AG04450 (cell line): ENCODE data around the gene PRRT2. TPM values are rescaled to one million over a fixed set of nuclear protein-coding genes. Genes with fewer than 3 reads are reported as not detected.
"Not testable (repeated sequence)": the region's sequence is repeated elsewhere in the genome, so short reads cannot be mapped to it uniquely, and the experiment has no call there.

Experiments
- CTCF ChIA-PET: fragments of 300-600, 350-600 bp; formaldehyde crosslinking; extraction: SDS; loops from one replicate; lab custom pipeline; 2022; ENCODE audit warnings: antibody characterized with exemption, inconsistent platforms; lab: Charles Lee
- POLR2A ChIA-PET: fragments of 350-600 bp; formaldehyde crosslinking; extraction: SDS; loops from one replicate; lab custom pipeline; 2021; ENCODE audit warnings: antibody characterized with exemption, inconsistent platforms; lab: Yijun Ruan, JAX
- DNase-seq: peaks from one replicate; pipeline ENCODE4 v3.0.0-alpha.2; 2011; ENCODE audit warnings: low read depth, low spot score
- H3K27ac ChIP-seq: one replicate; pipeline ENCODE4 v1.5.1; 2012; ENCODE audit warnings: low read depth, low read length, control low read depth
- H3K27me3 ChIP-seq: one replicate; pipeline ENCODE4 v1.6.0; 2012; ENCODE audit warnings: low read length; ENCODE audit not compliant: control insufficient read depth, insufficient read depth
- H3K4me3 ChIP-seq: 2 replicates; pipeline ENCODE4 v1.5.1; 2011; ENCODE audit warnings: mild to moderate bottlenecking, low read depth, low read length, control low read depth
- H3K9me3 ChIP-seq: 2 replicates; pipeline ENCODE4 v1.5.1; 2012; ENCODE audit warnings: low read length; ENCODE audit not compliant: control insufficient read depth, insufficient read depth
- polyA plus RNA-seq: library from polyadenylated mRNA; depleted of rRNA; stranded (reverse); fragments of >200 nt; gene quantifications from 2 replicates; pipeline ENCODE4 v1.2.3, GENCODE V29; 2011
- TF ChIP-seq, protein P1 (sequence below): IDR thresholded peaks from 2 replicates; pipeline ENCODE4 v1.5.1; 2011; ENCODE audit warnings: low read depth, low read length, control low read depth, inconsistent platforms

PRRT2 gene
- polyA plus RNA-seq, 1 experiment: 5.7 TPM

DNA sequence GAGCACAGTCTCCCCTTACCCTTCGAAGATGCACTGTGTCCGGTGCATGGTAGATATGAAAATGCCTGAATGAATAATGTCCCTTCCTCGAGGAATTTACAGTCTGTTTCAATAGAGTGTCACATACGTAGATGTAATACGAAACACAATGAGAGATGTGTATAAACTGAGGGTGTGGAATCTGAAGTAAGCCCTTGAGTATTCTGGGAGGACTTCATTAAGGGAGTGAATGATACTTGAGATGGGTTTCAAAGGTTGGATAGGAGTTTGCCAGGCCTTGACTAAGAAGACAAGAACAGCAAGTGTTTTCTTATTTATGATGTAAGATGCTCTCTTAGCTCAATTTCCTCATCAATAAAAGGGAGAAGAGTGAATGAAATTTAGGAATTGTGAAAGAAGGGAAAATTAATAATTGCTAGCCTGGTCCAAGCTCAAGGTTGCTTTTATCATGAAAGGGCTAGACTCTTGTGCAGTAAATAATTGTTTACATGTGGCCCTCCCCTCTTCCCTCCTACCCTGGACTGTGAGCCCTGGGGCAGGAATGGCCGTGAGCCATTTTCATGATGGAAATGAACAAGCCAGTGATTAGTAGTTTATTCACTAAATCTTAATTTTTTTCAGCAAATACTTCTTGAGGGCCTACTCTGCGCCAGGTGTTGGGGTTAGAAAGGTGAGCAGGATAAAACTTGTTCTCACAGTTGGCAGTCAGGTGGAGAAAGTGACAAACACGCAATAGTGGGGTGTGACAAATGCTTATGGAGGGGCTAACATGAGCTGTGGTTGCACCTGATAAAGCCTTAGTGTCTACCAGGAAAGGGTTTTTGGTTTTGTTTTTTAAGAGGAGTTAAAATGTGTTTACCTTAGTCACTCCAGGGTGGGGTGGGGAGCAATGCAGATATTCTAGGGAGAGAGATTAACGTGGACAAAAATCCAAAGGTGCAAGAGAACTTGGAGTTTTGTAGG, 19.9 kb upstream of the PRRT2 start:
- Histone ChIP-seq H3K4me3 (peak overlapping the region; percentile 88), H3K27me3 (no peaks in the 10 kb centered on the region), H3K27ac (no peak overlapping the region), H3K9me3 (no peaks in the 10 kb centered on the region; the same call in 1 of the 2 replicates)
- TF ChIP-seq, protein P1, sequence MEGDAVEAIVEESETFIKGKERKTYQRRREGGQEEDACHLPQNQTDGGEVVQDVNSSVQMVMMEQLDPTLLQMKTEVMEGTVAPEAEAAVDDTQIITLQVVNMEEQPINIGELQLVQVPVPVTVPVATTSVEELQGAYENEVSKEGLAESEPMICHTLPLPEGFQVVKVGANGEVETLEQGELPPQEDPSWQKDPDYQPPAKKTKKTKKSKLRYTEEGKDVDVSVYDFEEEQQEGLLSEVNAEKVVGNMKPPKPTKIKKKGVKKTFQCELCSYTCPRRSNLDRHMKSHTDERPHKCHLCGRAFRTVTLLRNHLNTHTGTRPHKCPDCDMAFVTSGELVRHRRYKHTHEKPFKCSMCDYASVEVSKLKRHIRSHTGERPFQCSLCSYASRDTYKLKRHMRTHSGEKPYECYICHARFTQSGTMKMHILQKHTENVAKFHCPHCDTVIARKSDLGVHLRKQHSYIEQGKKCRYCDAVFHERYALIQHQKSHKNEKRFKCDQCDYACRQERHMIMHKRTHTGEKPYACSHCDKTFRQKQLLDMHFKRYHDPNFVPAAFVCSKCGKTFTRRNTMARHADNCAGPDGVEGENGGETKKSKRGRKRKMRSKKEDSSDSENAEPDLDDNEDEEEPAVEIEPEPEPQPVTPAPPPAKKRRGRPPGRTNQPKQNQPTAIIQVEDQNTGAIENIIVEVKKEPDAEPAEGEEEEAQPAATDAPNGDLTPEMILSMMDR: no peak
- ChIA-PET POLR2A (no interaction called here), CTCF (interaction anchor here (1.2 kb wide), 1 partner anchor 57 kb away, joined by 5 read pairs; no protein-coding TSS in a partner anchor)
- no peak for DNase-seq

DNA sequence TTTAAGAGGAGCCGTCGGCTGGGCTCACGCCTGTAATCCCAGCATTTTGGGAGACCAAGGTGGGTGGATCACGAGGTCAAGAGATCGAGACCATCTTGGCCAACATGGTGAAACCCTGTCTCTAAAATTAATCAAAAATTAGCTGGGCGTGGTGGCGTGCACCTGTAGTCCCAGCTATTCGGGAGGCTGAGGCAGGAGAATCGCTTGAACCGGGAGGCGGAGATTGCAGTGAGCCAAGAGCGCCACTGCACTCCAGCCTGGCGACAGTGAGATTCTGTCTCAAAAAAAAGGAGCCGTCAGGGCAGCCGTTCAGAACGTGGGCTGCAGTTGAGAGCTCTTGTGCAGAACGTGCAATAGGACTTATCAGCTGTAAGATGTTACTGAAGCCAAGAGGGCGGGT, 18.8 kb upstream of the PRRT2 start:
- H3K27me3 ChIP-seq, H3K4me3 ChIP-seq, H3K27ac ChIP-seq, H3K9me3 ChIP-seq, POLR2A ChIA-PET, DNase-seq: not testable (repeated sequence)
- CTCF ChIA-PET: interaction anchor here (1.2 to 1.5 kb wide), 2 partner anchors 8 to 56 kb away, joined by 5 to 9 read pairs; no protein-coding TSS in a partner anchor

DNA sequence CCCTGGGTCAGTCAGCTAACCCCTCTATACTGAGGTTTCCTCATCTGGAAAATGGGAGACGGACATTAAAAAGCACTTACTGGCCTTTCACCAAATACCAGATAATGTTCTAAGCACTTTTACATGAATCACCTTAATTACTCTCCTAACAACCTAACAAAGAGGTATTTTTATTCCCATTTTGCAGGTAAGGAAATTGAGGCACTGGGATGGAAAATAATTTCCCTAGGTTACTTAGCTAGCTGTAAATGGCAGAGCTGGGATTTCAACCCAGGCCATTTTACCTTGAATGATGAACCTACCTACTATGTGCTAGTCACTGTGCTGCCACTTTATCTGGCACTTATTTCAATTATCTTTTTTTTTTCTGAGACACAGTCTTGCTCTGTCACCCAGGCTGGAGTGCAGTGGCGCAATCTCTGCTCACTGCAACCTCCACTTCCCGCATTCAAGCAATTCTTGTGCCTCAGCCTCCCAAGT, 17.7 kb upstream of the PRRT2 start:
- ChIA-PET POLR2A (no interaction called here), CTCF (interaction anchor here (1.5 kb wide), 1 partner anchor 10 kb away, joined by 9 read pairs; no protein-coding TSS in a partner anchor)

DNA sequence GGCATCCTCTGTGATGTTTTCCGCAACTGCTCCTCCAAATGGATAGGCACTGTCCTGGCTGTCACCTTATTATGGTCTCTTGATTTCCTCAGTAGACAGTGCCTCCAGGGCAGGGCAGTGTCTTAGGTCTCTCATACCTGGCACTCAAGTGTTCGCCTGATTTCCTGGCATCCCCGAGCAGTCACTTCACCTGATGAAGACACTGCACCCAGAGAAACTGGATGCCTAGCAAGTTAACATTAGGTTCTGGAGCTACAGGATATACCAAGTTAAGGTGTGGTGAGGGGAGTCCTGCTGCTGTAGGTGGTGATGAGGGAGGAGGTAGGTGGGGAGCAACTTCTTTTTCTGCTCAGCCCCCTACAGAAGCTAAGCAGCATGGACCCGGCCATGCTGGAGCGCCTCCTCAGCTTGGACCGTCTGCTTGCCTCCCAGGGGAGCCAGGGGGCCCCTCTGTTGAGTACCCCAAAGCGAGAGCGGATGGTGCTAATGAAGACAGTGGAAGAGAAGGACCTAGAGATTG, 9.5 kb upstream of the PRRT2 start:
- ChIA-PET POLR2A (no interaction called here), CTCF (interaction anchor here (0.7 kb wide), 1 partner anchor 18 kb away, joined by 3 read pairs; no protein-coding TSS in a partner anchor)

More for the DNA sequence above, 17.7 kb upstream of the PRRT2 start:
- Histone ChIP-seq H3K4me3 (no peak overlapping the region), H3K27me3 (no peaks in the 10 kb centered on the region), H3K27ac (no peak overlapping the region), H3K9me3 (no peaks in the 10 kb centered on the region; the same call in 1 of the 2 replicates)
- TF ChIP-seq, protein P1: no peak
- DNase-seq: no peak

DNA sequence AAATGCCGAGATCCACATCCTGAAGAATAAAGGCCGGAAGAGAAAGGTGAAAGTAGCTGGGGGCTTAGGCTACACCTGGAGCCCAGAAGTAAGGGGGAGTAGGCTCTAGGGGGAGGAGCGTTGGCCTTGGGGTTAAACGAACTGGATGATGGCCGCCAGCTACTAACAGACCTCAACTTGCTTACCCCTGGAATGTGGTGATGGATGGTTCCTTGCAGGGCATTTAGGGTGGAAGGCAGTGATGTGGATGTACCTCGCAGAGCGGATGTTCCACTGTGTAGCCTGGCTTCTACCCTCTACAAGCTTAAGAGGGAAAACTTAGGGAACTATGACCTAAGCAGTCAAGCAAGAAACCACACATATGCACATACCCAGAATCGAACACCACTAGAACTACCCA, 8.0 kb upstream of the PRRT2 start:
- Histone ChIP-seq H3K4me3 (no peak overlapping the region), H3K9me3 (no peaks in the 10 kb centered on the region), H3K27me3 (no peaks in the 10 kb centered on the region), H3K27ac (no peak overlapping the region)
- TF ChIP-seq, protein P1: no peak
- no peak for DNase-seq
- ChIA-PET POLR2A (interaction anchor here (0.6 to 0.8 kb wide), 3 partner anchors 18 to 166 kb away, joined by 5 to 6 read pairs (median 6); no protein-coding TSS in a partner anchor), CTCF (interaction anchor here (0.8 to 1.8 kb wide), 4 partner anchors 14 to 102 kb away, joined by 3 to 8 read pairs (median 4); partner anchors contain the start of gene KIF22)

More for the DNA sequence above, 9.5 kb upstream of the PRRT2 start:
- Histone ChIP-seq H3K9me3 (no peaks in the 10 kb centered on the region), H3K27ac (no peak overlapping the region), H3K4me3 (no peak overlapping the region), H3K27me3 (no peaks in the 10 kb centered on the region)
- DNase-seq: no peak
- TF ChIP-seq, protein P1: no peak
